GM19467 (cell line): Measurements from ENCODE around the gene SMIM36.
"Not testable (repeated sequence)": the region's sequence is repeated elsewhere in the genome, so short reads cannot be mapped to it uniquely, and the experiment has no call there.

Experiments used
- ATAC-seq: cut with Tn5 transposase; IDR thresholded peaks from one replicate; pipeline ENCODE4 v1.9.1; 2021; ENCODE audit warnings: mild to moderate bottlenecking, moderate library complexity; ENCODE audit not compliant: unreplicated experiment

The SMIM36 gene

DNA sequence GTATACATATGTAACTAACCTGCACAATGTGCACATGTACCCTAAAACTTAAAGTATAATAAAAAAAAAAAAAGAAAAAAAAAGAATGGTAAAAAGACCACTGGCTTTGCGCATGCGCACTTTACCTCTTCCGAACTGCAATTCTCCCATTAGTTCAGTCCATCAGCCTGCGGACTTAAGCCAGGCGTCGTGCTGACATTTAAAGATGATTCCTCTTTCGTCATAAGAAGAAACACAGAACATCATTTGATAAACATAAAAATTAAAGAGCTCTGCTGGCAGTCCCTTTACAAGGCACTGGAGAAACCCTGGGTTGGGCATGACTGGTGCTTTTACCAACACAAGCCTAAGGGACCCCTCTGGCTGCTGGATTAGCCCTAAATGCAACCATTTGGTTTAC, 3.6 kb downstream of the SMIM36 start:
- ATAC-seq = not testable (repeated sequence)

DNA sequence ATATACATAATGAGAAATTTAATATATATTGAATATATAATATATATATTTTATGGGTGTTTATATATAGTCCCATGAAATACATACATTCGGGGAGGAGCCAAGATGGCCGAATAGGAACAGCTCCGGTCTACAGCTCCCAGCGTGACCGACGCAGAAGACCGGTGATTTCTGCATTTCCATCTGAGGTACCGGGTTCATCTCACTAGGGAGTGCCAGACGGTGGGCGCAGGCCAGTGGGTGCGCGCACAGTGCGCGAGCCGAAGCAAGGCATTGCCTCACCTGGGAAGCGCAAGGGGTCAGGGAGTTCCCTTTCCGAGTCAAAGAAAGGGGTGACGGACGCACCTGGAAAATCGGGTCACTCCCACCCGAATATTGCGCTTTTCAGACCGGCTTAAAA, 9.6 kb downstream of the SMIM36 start:
- ATAC-seq = not testable (repeated sequence)

DNA sequence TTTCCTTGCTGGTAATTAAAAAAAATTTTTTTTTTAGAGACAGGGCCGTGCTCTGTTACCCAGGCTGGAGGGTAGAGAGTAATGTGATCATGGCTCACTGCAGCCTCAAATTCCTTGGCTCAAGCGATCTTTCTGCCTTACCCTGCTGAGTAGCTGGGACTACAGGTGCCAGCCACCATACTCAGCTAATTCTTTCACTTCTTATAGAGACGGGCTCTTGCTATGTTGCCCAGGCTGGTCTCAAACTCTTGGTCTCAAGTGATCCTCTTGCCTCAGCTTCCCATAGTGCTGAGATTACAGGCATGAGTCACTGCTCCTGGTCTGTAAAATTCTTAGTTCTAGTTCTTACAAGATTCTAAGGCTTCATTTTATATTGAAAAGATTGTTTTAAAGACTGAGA, 11.1 kb downstream of the SMIM36 start:
- ATAC-seq = no peak

DNA sequence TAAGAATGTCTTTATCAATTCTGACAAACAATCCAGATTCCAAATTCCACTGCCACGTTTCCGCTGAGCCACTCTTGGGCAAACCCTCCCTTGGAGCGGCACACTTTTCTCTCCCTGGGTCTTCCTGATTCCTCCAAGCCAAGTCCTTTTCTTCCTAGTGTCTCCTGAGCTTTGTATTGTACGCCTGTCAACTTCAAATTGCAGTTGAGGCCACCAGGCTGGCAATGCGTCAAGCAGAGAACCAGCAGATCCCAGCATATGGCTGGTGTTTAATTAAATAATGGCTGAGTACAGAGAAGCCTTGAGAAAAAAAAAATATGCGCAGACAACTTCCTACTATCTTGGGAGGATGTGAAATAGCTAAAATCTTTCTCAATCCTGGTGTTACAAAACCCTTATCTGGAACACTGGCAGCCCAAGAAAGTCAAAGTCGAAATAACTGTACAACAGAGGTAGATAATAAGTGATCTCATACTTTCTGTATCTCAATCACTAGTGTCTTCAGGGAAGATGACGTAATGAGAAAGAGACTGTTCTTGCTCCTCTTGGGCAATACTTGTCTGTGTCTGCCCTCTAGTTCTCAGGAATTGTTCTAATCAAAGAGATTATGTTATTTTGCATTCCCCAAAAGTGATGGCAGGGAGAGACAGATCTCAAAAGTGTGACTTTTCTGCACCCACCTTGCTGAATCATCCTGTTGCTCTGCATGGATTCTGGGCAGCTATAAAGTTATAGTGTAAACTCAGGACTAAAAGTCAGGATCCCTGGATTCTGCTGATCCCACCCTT, 15.0 kb downstream of the SMIM36 start:
- ATAC-seq = no peak

DNA sequence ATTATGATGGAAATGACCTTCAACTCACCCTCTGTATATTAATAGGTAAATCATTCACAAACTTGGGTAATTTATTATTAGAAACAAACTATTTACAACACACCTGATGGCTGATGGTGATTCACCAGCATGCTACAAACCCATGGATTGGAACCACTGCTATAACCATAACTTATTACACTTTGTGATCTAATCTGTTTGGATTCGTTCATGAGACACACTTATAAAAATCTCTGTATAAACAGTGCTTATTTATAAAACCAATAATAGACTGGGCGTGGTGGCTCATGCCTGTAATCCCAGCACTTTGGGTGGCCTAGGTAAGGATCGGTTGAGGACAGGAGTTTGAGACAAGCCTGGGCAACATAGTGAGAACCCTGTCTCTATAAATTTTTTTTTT, 16.0 kb downstream of the SMIM36 start:
- ATAC-seq = no peak

DNA sequence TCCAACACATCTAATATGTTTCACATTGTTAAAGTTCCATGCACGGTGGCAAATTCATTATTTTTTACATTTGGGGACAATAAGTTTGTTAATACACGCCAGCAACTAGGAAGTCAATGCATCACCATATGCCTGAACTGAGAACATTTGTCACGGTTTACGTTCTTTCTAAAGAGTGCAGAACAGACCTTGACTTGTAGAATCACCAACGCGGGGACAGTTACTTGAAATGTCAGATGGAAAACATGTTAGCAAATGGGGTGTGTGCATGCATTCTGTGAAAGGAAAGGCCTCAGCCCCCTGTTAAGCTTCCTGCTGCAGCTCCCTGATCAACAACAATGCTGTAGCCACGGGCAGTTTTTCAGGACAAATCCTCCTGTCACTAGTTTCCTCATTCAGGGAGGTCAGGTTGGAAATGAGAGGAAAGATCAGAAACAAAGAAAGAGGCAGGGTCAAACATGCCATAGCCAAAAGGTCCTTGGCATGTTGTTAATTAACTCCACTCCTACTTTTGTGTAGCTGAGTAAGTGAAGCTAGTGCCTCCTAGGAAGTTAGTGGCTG, 18.4 kb downstream of the SMIM36 start:
- no peak for ATAC-seq

DNA sequence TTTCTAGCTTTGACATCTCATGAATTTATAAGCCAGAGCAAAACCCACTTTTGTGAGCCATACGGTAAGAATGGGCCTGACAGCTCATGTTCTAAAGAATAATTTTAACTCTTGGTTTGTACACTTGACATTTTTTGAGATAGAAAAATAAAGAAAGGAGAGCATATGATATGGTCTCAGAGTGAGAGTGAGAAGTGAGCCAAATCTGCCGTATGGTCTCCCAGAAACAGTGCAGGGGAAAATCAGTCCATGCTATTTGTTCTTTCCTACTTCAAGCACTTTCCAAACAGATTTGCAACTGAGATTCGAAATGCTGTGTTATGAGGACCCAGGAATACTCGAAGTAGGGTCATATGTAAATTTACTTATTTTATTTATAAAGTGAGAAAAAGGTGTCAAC, 20.9 kb downstream of the SMIM36 start:
- ATAC-seq = no peak

DNA sequence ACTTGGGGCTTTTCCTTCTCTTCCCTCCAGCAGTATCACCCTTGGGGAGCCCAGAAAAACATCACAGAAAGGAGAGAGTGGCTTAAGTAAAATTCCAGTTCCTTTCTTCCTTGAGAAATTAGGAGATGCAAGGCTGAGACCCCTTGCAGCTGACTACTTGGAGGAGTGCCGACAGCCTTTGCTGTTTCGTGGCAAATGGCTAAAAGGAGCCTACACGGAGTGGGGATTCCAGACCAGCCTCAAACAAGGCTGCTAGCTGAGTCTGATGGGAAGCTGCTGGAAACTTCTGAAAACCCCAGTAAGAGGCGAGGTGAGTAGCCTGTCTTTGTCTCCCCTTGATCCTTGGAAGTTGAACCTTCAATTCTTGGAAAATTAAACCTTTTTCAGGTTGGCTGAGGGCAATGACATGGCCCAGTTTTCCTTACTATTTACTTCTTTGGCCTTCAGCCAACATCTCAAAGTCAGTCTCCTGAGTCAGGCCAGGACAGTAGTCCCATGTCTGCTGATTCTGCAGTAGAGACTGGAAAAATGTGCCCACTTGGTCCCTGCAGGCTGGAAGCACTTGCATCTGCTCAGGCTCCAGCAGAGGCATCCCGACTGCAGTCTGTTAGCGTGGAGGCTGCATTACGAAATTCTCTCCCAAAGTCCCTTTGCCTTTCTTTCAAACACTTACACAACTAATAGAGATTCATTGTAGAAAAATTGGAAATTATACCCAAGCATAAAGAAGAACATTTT, 23.4 kb downstream of the SMIM36 start:
- no peak for ATAC-seq

DNA sequence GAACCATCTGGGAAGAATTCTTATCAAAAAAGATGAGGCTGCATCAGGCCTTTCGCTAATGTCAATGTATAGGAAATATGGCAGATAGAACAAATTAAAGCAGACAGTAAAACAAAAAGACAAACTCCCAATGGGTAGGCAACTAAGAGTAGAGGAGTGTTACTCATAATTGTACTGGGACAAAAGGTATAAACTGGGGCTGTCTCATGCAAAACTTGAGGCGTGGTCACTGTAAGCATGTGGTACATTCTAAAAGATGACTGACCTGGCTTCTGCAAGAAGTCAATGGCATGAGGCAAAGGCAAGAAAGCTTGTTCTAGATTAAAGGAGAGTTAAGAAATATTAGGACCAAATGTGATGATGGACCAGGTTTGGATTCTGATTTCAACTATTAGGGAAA, 26.7 kb downstream of the SMIM36 start:
- no peak for ATAC-seq

DNA sequence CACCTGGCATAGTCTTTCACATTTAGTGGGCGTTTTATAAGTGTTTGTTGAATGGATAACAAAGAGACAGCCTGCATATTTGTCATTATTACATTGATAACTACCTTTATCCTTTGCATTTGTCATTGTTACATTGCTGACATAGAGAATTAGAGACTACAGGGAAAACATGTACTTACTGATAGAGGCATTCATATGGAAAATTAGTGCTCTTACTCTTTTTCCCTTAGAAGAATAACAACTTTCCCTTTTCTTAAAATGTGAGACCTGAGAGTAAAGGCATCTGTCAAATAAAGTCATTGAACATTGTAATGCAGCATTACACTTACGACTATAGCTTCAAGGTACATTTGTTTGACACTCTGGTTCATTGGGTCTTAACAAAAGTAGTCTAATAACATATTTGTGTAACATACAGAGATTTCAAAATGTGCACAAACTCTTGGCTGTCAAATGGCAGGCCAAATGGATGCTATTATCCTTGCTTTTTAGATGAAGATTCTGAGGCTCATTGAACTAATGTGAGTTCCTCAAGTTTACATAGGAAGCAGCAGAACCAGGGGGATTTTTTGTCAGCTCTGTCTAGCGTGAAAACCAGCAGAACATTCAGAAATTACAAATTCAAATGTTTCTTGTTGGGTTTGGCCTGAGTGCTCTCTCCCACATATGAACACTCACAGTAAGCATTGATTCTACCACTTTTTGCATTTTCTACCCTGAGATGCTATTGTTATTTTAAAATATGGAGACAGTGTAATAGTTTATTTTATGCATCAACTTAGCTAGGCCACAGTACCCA, 28.5 kb downstream of the SMIM36 start:
- ATAC-seq = no peak

DNA sequence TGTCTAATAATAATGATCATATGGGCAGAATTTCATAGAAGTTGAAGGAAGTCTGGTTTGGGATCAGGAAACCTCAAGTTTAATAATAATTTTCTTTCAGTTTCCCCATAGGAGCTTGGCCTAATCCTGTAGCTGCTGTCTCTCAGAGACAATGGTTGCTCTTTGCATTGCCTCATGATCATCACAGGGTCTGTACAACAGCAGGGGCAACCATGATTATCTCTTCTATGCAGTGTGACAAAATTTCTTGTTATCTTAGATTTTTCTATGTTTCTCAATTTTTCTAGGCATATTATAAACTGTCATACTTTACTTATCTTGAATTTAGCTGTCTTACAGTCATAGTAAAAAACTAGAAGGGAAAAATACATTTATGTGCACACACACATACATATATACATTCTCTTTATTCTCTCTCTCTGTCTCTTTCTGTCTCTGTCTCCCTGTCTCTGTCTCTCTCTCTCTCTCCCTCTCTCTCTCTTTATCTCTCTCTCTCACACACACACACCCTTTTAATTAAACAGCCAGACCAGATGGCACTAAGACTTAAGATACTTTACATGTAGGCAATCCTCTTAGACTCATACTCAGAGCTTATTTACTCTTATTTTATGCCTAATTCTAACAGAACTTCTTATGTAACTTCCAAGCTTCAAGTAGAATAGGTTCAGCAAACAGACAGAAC, 30.5 kb downstream of the SMIM36 start:
- no peak for ATAC-seq

DNA sequence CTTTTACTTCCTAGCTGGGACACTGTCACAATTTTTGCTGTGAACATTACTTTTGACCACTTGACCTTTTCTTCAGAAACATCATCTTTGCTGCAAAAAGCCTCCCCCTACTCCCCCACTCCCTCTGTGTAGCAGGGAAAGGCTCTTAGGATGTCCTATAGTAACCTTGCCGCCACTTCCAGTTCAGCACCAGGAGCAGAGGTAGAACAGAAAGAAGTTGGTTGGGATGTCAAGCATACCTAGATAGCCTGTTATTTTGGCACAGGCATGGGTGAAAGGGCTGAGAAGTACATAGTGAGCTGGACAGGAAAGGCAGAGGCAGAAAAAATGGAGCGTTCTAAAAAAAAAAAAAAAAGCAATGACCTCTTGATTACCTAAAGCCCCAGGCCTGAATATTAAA, 31.3 kb downstream of the SMIM36 start:
- no peak for ATAC-seq

DNA sequence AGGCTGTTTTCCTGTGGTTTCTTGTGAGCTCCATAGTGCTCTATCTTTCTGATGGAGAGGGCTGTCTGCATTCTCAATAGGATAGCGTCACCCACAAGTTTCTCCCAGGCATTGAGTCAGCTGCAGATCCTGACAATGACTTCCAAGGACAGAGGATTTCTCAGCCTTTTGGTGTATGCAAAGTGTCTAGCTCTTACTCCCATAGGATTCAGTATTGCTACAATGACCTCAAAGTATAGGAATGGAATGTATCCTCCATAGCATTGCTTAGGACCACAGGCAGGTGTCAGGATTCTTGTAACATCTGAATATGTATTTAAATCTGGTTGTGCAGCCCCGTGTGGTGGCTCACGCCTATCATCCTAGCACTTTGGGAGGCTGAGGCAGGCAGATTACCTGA, 32.3 kb downstream of the SMIM36 start:
- ATAC-seq = no peak

DNA sequence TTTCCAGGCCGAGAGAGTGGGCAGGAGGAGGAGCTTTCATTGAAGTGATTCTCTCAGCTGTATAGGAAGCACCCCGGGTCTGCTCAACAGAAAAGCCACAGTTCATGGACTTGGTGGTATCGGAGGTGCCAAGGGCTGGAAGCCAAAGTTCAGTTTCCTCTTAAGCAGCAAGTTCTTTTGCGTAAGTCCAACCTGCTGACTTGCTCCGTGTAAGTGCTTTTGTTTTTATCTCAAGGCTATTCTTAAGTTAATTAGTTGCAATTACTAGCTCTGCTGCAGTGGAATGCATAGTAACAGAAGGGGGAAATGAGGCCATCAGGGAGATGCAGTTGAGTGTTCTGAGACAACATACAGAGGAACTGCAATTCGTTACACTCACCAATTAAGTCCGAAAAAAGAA, 44.6 kb downstream of the SMIM36 start:
- ATAC-seq = no peak

DNA sequence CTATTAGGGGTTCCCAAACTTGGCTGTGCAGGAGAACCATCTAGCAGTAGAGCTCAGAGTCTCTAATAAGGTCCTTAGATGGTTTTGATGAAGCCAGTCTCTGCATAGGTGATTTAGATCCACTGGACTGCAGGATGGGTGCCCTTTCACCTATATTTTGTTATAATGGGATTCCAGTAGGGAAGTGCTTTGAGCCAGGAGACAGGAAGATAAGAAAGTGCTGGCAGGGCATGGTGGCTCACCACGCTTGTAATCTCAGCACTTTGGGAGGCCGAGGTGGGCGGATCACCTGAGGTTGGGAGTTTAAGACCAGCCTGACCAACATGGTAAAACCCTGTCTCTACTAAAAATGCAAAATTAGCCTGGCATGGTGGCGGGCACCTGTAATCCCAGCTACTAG, 45.5 kb downstream of the SMIM36 start:
- not testable (repeated sequence) for ATAC-seq

DNA sequence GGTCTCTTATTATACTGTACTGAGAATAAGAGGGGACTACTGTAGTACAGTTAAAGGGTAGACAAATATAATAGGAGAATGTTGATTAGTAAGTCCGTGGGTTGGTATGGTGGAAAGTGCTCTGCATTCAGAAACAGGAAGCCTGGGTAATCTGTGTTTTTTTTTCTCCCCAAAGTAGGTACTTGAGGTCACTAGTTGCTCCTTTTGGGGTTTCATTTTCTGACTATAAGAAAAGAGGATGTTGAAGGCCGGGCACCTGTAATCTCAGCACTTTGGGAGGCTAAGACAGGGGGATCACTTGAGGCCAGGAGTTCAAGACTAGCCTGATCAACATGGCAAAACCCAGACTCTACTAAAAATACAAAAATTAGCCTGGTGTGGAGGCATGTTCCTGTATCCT, 47.7 kb downstream of the SMIM36 start:
- ATAC-seq = peak; percentile 60

DNA sequence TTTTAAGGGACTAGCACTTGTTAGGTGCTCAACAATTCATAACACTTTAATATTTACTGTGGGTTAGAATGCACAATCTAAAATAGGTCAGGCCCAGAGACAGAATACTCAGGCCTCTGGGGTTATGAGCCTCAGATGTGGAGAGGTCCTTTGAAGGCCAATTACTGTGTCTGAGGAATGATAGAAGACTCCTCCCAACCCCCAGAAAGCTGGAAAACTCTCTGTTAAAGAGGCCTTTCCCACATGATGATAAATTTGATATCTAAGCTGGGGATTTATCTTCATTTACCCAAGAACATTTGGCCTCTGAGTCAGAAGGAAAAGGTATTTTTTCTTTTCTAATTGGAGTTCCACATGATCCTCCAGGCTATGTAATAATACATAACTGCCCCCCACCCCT, 48.5 kb downstream of the SMIM36 start:
- ATAC-seq = no peak

DNA sequence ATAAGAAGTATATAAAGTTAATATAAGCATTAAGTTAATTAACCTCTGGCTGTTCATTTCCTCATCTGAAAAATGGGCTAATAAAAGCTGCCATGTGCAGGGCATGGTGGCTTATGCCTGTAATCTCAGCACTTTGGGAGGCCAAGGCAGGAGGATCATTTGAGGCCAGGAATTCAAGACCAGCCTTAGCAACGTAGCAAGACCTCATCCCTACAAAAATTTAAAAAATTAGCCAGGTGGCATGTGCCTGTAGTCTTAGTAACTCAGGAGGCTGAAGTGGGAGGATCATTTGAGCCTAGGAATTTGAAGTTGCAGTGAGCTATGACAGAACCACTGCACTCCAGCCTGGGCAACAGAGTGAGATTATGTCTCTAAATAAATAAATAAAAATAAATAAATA, 49.0 kb downstream of the SMIM36 start:
- no peak for ATAC-seq

DNA sequence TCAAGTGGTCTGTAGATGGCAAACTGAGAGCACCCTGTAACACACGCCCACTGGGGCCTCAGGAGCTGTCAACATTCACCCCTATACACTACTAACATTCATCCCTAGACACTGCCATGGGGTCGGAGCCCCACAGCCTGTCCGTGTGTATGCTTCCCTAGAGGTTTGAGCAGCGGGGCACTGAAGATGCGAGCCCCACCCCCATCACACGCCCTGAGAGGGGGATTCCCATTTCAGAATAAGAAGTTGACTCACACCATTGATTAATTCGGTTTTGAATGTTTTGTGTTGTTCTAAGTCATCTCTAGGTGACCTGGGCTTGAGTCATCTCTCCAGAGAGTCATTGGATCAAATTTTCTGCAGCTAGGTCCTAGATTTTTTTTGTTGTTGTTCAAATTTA, 52.3 kb downstream of the SMIM36 start:
- ATAC-seq = no peak

DNA sequence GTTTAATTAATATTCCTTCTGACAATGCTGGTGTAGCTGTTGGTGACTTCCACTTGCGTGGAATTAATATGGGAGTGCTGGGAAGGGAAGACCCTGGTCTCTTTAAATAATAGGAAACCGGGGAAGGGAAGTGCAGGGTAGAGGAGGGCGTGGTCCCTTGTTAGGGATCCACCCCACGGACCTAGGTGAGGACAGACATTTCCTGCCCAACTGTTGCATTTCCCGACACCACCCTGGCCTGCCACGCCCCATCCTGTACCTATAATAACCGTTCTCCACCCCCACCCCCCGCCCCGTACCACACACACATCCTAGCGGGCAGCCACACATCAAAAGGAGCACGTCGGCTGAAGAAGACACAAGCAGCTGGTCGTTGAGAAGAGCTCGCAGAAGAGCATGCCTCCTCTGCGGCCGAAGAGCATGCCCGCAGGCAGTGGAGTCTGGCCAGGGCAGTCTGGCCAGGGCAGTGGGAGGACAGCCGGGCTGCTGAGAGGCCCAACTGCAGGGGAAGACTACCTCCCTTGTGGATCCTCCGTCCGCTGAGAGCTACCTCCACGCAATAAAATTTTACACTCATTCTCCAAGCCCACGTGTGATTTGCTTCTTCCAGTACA, 52.9 kb downstream of the SMIM36 start:
- ATAC-seq = no peak
